ENCODE measurements around the gene RIN1.
"Not testable (repeated sequence)": the region's sequence is repeated elsewhere in the genome, so short reads cannot be mapped to it uniquely, and the experiment has no call there.

RIN1 gene

DNA sequence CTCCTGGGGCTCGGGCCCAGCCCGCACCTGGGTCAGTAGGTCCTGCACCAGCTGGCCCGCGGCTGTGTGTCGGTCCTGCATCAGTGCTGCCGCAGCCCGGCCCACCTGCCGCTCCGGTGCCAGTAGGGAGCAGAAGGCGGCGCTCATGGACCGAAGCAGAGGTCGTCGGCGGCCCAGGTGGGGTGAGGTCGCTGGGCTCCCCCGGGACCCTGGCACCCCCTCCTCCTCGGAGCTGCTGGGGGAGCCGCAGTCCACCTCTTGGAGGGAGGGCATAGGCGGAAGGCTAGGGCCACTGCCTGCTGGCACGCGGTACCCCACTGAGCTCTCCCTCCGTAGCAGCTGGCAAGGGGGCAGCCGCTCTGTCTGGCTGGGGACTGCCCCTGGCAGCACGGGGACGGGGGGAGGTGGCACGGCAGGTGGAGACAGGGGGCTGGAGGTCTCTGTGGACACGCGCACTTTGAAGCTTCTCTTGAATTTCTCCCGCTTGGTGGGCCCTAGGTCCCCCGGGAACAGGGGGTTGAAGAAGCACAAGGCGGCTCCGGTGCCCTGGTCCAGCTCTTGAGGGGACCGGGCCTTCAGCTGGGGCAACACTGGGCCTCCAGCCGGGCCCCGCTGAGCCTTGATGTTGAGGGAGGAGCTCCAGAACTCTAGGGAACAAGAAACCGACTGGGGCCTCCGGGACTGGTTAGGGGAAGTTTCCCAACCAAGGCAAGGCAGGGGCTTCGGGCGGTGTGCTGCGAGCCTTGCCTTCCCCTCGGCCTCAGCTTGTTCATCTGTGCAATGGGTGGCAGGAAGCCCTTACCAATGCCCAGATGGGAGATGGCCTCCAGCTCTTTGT, 1.4 kb downstream of the RIN1 start:
- no peak for DNase-seq

- no peak for DNase-seq
Observed at GRCh38 chr11:66333896-66334604, 2.2 kb downstream of the RIN1 start.

- DNase-seq = no peak
Observed at GRCh38 chr11:66333220-66333877, 2.9 kb downstream of the RIN1 start.

- DNase-seq = no peak
Observed at GRCh38 chr11:66332371-66333219, 3.6 kb downstream of the RIN1 start.

DNA sequence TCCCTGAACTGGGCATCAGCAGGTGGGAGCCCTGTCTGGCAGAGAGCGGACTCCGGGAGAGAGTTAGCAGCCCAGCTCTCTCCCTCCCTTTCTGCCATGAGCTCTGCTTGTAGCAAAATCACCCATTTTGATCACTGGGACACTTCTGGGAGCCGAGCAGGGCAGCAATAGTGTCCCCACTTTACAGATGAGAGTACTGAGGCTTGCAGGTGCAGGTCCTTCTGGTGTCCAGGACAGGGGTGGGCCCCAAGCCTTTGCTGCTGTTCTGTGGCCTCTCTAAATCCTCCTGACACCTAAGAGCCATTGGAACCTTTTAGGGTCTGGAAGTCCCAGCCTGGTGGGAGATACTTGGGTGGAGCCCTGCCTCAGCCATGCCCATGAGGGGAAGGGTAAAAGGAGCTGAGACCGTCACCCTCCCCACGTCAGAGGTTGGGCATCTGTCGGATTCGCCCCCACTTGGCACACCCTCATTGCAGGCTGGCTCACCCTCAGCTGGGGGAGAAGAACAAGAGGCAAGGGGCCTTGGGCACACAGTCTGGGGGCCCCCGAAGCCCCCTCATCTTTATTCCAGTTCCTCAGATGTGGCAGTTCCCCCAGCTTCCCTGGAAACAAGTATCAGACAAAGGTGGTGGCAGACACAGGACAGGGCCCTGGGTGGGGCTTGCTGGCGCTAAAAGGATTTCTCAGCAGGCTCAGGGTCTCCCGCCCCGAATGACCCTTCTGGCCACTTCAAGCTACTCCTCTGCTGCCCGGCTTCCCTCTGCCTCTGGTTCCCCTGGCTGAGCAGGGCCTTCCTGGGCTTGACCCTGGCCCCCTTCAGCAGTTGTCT, 4.5 kb downstream of the RIN1 start:
- DNase-seq = no peak

DNA sequence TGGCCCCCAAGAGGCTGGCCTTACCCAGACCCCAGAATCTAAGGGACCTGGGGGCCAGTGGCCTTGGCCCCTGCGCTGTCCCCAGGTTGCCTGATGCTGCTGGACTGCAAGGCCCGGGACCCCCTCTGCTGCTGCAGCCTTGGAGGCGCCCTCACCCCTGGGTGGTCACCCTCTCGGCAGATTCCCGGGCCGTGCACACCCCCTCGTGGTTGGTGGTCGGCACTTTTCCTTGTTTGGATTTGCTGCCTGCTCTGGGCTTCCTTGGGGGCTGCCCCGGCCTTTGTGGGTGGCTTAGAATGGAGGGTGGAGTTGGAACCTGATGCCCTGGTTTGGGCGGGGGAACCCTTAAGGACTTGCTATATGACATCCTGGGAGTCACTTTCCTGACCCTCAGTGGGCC, 5.3 kb downstream of the RIN1 start:
- no peak for DNase-seq

GRCh38 chr11:66329165-66329673, 7.0 kb downstream of the RIN1 start:
- no peak for DNase-seq

GRCh38 chr11:66328302-66329144, 7.7 kb downstream of the RIN1 start:
- peak; percentile 86 for DNase-seq

GRCh38 chr11:66328031-66328301, 8.3 kb downstream of the RIN1 start:
- peak; percentile 69 for DNase-seq

- no peak for DNase-seq
Observed at GRCh38 chr11:66327171-66328030, 8.8 kb downstream of the RIN1 start.

DNA sequence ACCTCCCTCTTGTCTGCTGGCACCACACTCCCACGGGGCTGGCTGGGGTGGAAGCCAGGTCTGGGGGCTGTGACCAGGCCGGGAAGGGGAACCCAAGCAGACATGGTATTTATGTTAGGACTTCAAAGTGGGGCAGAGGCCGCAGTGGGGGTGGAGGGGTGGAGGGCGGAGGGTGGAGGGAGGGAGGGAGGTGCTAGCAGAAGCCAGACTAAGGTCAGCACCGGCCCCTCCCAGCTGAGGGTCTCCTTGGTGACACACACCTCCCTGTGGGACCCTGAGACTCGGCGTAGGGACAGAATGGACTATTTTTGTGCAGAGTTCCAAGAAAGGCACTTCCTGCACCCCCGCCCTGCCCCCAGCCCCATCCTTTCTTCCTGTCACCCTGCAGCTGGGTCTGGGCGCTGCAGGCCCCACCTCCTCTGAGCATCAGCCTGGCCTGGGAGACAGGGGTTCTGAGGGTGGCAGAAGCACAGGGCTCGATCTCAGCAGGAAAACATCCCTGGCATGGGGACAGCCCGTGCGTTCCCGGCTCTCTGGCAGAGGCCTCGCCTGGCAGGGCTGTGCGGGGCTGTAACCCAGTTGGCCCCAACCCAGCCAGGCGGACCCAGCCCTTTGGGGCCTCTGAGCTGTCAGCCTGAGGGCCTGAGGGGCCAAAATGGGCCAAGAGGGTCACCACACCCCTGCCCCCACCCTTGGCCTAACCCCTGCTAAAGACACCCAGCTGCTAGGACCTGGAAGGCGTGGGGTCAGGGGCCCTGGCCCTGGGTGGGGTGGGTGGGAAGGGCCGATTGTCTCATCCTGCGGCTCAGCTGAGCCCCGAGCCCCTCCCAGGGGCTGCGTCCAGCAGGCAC, 9.7 kb downstream of the RIN1 start:
- peak; percentile 37 for DNase-seq

DNA sequence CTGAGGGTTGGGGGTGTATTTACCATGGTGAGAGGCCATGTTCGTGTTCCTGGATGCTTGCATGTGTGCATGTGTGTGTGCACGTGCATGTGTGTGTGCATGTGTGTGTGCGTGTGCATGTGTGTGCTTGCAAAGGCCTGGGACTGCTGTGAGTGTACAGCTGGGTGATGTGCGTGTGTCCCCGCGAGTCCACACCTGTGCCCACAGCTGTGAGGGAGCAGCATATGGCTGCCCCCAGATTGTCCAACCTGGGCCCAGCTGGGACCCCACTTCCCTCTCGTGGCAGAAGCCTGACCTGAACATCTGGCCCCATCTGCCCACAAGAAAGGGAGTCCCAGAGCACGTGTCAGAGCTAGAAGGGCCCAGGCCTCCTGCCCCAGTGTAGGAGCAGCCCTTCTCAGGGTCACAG, 11.0 kb downstream of the RIN1 start:
- DNase-seq = no peak

- DNase-seq = no peak
Observed at GRCh38 chr11:66324664-66325063, 11.6 kb downstream of the RIN1 start.

DNA sequence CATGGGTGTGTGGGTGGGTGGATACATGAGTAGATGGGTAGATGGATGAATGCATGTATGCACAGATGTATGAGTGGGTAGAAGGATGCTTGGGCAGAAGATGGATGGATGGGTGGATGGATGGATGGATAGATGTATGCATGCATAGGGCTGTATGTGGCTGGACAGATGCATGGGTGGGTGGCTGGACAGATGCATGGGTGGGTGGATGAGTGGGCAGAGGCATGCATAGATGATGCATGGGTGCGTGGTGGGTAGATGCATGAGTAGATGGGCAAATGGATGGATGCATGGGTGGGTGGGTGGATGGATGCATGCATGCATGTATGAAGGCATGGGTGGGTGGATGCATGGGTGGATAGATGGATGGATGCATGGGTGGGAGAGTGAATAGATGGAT, 12.6 kb downstream of the RIN1 start:
- DNase-seq = no peak

GRCh38 chr11:66322732-66323427, 13.4 kb downstream of the RIN1 start:
- no peak for DNase-seq

DNA sequence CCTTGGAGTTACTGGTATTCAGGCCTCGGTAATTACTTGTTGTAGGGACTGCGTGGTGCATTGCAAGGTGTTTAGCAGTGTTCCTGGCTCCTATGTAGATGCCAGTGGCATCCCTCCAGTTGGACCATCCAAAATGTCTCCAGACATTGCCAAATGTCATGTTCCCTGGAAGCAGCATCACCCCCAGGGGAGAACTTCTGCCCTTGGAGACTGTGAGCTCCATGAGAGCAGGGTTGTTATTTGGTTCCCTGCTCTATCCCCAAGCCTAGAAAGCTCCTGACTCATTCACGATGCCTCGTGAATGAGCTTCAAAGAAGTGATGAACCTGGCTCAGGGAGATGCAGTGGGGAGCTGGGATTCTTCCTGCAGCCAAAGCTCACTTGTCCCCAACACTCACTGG, 14.6 kb downstream of the RIN1 start:
- DNase-seq = no peak

DNA sequence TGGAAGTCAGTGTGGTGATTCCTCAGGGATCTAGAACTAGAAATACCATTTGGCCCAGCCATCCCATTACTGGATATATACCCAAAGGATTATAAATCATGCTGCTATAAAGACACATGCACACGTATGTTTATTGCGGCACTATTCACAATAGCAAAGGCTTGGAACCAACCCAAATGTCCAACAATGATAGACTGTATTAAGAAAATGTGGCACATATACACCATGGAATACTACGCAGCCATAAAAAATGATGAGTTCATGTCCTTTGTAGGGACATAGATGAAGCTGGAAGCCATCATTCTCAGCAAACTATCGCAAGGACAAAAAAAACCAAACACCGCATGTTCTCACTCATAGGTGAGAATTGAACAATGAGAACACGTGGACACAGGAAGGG, 15.5 kb downstream of the RIN1 start:
- DNase-seq = not testable (repeated sequence)

DNA sequence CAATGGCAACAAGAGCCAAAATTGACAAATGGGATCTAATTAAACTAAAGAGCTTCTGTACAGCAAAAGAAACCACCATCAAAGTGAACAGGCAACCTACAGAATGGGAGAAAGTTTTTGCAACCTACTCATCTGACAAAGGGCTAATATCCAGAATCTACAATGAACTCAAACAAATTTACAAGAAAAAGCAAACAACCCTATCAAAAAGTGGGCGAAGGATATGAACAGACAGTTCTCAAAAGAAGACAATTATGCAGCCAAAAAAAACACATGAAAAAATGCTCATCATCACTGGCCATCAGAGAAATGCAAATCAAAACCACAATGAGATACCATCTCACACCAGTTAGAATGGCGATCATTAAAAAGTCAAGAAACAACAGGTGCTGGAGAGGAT, 15.9 kb downstream of the RIN1 start:
- not testable (repeated sequence) for DNase-seq

Data from CD4-positive, alpha-beta T cell treated with Interleukin-10 for 1 hour (primary cell).